Ovary (tissue), 9 donors: ENCODE data around the gene TBXAS1. TPM values are rescaled to one million over a fixed set of nuclear protein-coding genes. Genes with fewer than 3 reads are reported as not detected.

Source experiments
- DNase-seq, 5 donors: peaks; one replicate each; pipeline ENCODE4 v3.0.0-alpha.2; 2019 to 2020
- H3K27ac ChIP-seq, 2 donors: fragments of 200-600 bp; one replicate each; pipeline versions ENCODE4 v1.5.1 to v1.8.0; 2019 to 2022
- H3K27me3 ChIP-seq: fragments of 200-600 bp; one replicate; pipeline ENCODE4 v1.8.0; 2022
- H3K36me3 ChIP-seq: fragments of 200-600 bp; sonication (generic); one replicate; pipeline ENCODE4 v1.5.1; 2019
- H3K4me1 ChIP-seq: one replicate; pipeline ENCODE4 v1.8.1; 2013; ENCODE audit warnings: mild to moderate bottlenecking, moderate library complexity; ENCODE audit not compliant: insufficient read depth
- H3K4me3 ChIP-seq: fragments of 200-600 bp; sonication (generic); one replicate; pipeline ENCODE4 v1.5.1; 2017
- H3K9me3 ChIP-seq, 2 donors: fragments of 200-600 bp in 1 of 2; sonication (generic) in 1 of 2; one replicate each; pipeline versions ENCODE4 v1.5.1 to v1.8.1; 2013 to 2019; ENCODE audit warnings: mild to moderate bottlenecking in 1 of 2, moderate library complexity in 1 of 2
- EP300 ChIP-seq: sonication (generic); formaldehyde crosslinking; IDR thresholded peaks from one replicate; pipeline ENCODE4 v1.6.1; 2017; ENCODE audit warnings: antibody characterized with exemption
- POLR2A ChIP-seq: fragments of 450-650 bp; IDR thresholded peaks from one replicate; pipeline ENCODE4 v1.6.1; 2017; ENCODE audit warnings: antibody characterized with exemption, mild to moderate bottlenecking, moderate library complexity
- WGBS, 3 donors: extraction: QIAGEN DNeasy Blood & Tissue Kit in 1 of 3; methylation state at CpG; one replicate each; pipeline versions ENCODE4 v1.1.5 to v1.1.7; 2013 to 2017; 5-methylcytosine and 5-hydroxymethylcytosine counted together
- intact Hi-C, 4 donors: fragments of 100-400 bp; cut with DNase I; formaldehyde crosslinking; loops; one replicate each; pipeline versions ENCODE4 v1.11.0 to v1.15.1; 2022 to 2023
- polyA plus RNA-seq, 2 donors: library from polyadenylated mRNA; stranded (reverse); fragments of 200-250 nt in 1 of 2; fragments of 350-450 nt in 1 of 2; fragmentation: Illumina TruSeq in 1 of 2; extraction: RNeasy Lipid Tissue Mini Kit (QIAGEN cat#74804) in 1 of 2; gene quantifications; one replicate each; pipeline ENCODE4 v1.2.3, GENCODE V29; 2013 to 2014
- total RNA-seq, 7 donors: library from RNA; depleted of rRNA in 2 of 7; stranded (reverse); fragments of >200 nt in 2 of 7; fragmentation: NEBNext Ultra II Directional in 3 of 7; extraction: Animal tissue kit (Norgen Biotek cat#: 25700) in 3 of 7; gene quantifications; one replicate each; pipeline versions ENCODE4 v1.1.0 to v1.2.4, GENCODE V29; 2016 to 2023
- TF ChIP-seq, protein P1 (sequence below), 3 donors: fragments of 450-650 bp in 2 of 3; fragments of 200-600 bp in 1 of 3; IDR thresholded peaks; one replicate each; pipeline versions ENCODE4 v1.5.1 to v1.8.0; 2016 to 2022; ENCODE audit warnings: antibody characterized with exemption in 3 of 3, mild to moderate bottlenecking in 1 of 3
- donor health status: DM: no; HTN: no; CAD: no; lungs with moderate emphysema.
- donor health status: DM: no; HTN: no; CAD: no.
- donor health status: Bipolar disorder and iron deficiency.
- donor health status: DM: yes; HTN: yes; CAD: no.
- donor health status: DM: no; HTN: no; CAD: no.
- donor health status: DM: yes; HTN: yes; CAD: no.

TBXAS1 gene
- total and polyA plus RNA-seq, 9 donors: 3.1 to 16.8 (median 9.0) TPM

- DNase-seq: no peak
- H3K27me3 ChIP-seq: no peaks in the 10 kb centered on the region
- H3K36me3 ChIP-seq: no peaks in the 10 kb centered on the region
- intact Hi-C loops: no loop called here
- TF ChIP-seq, protein P1, sequence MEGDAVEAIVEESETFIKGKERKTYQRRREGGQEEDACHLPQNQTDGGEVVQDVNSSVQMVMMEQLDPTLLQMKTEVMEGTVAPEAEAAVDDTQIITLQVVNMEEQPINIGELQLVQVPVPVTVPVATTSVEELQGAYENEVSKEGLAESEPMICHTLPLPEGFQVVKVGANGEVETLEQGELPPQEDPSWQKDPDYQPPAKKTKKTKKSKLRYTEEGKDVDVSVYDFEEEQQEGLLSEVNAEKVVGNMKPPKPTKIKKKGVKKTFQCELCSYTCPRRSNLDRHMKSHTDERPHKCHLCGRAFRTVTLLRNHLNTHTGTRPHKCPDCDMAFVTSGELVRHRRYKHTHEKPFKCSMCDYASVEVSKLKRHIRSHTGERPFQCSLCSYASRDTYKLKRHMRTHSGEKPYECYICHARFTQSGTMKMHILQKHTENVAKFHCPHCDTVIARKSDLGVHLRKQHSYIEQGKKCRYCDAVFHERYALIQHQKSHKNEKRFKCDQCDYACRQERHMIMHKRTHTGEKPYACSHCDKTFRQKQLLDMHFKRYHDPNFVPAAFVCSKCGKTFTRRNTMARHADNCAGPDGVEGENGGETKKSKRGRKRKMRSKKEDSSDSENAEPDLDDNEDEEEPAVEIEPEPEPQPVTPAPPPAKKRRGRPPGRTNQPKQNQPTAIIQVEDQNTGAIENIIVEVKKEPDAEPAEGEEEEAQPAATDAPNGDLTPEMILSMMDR (IDR thresholded peaks at IDR 0.05): no peak
- TF ChIP-seq EP300 (no peak), POLR2A (no peak)
- no peak overlapping the region for H3K4me3 ChIP-seq
- no peak overlapping the region for H3K27ac ChIP-seq
- H3K9me3 ChIP-seq: no peaks in the 10 kb centered on the region
- no peaks in the 10 kb centered on the region for H3K4me1 ChIP-seq
- WGBS, 3 donors: 65 to 84% (median 70%) methylated on average over 8 of the region's 8 CpGs
These were observed 42.3 kb downstream of the TBXAS1 start for GRCh38 chr7:139871331-139871730.

- TF ChIP-seq EP300: no peak
- TF ChIP-seq, protein P1 (IDR thresholded peaks at IDR 0.05): no peak
- TF ChIP-seq POLR2A: no peak
- intact Hi-C loops: no loop called here
- 51 to 61% (median 59%) methylated on average over 2 of the region's 2 CpGs for WGBS, 3 donors
These were observed 42.8 kb downstream of the TBXAS1 start for GRCh38 chr7:139871820-139872219.

DNA sequence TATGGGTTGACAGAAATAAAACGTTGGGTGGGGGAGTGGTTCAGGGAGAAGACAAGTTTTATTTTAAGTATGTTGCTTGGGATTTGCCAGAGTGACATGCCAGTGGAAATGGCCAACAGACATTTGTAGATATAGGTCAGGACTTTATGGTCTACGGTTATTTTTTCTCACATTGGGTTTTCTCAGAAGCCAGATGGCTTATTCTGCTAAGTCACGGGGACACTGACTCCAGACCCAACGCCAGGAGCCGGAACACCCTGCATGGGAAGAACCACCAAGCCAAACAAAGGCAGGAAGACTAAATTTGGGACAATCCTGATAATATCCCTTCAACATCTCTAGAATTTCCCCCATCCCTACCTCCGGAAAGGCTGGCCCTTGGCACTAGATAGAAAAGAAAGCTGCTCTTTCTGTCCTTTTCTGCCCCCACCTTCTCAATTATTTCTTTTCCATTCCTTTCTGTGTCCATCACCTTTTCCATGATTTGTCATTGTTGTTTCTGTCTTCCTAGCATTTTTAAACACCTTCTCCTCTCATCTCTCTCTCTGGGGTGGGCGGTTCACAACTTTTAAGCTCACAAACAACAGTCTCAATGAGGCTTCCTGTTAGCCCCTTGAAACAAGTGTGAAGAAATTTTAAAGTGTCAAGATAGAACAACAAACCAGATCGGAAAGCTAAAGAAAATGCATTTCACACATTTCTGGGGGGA lies 44.7 kb downstream of the TBXAS1 start:
- H3K27me3 ChIP-seq: no peaks in the 10 kb centered on the region
- TF ChIP-seq EP300 (no peak), POLR2A (no peak)
- TF ChIP-seq, protein P1 (IDR thresholded peaks at IDR 0.05): no peak
- DNase-seq: no peak
- H3K36me3 ChIP-seq: no peaks in the 10 kb centered on the region
- H3K4me1 ChIP-seq: no peaks in the 10 kb centered on the region
- H3K4me3 ChIP-seq: no peak overlapping the region
- intact Hi-C loops: no loop called here
- no peaks in the 10 kb centered on the region for H3K9me3 ChIP-seq
- no peak overlapping the region for H3K27ac ChIP-seq
- WGBS, 3 donors: 78 to 84% (median 83%) methylated on average over 8 of the region's 8 CpGs

More at GRCh38 chr7:139871820-139872219, 42.8 kb downstream of the TBXAS1 start:
- Histone ChIP-seq H3K36me3 (no peaks in the 10 kb centered on the region), H3K27ac (no peak overlapping the region), H3K4me1 (no peaks in the 10 kb centered on the region), H3K27me3 (no peaks in the 10 kb centered on the region), H3K9me3 (no peaks in the 10 kb centered on the region), H3K4me3 (no peak overlapping the region)
- no peak for DNase-seq

DNA sequence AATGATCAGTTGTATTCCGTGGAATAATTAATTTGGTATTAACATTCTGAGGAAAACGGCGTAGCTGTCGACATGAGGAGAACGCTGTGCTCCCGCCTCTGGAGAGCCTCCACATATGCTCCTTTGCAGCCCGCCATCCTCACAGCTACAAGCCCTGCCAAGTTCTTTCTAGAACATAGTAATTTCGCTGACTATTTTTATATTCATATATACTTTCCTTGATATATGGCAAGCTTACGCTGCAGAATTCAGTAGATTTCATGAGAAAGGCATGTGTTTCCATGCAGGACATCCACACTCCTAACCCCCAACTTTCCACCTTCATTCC lies 45.2 kb downstream of the TBXAS1 start:
- no peak overlapping the region for H3K4me3 ChIP-seq
- no peak for DNase-seq
- WGBS, 3 donors: 93 to 95% (median 95%) methylated on average over 9 of the region's 9 CpGs
- intact Hi-C loops: no loop called here
- no peaks in the 10 kb centered on the region for H3K4me1 ChIP-seq
- H3K9me3 ChIP-seq: no peaks in the 10 kb centered on the region
- H3K36me3 ChIP-seq: no peaks in the 10 kb centered on the region
- TF ChIP-seq, protein P1 (IDR thresholded peaks at IDR 0.05): no peak
- TF ChIP-seq POLR2A: no peak
- no peak for TF ChIP-seq EP300
- no peaks in the 10 kb centered on the region for H3K27me3 ChIP-seq
- no peak overlapping the region for H3K27ac ChIP-seq
